Gastrocnemius medialis (tissue), 4 donors: ENCODE measurements around the gene RARS1.
"Not testable (repeated sequence)": the region's sequence is repeated elsewhere in the genome, so short reads cannot be mapped to it uniquely, and the experiment has no call there.

Experiments used
- POLR2A ChIP-seq, 2 donors: fragments of 450-650 bp; IDR thresholded peaks; one replicate each; pipeline ENCODE4 v1.6.1; 2017; ENCODE audit warnings: antibody characterized with exemption in 2 of 2, mild to moderate bottlenecking in 2 of 2, moderate library complexity in 2 of 2
- TF ChIP-seq, protein P1 (sequence below), 5 experiments: fragments of 450-650 bp in 3 of 5; fragments of 200-600 bp in 2 of 5; sonication (generic) in 2 of 5; IDR thresholded peaks in 4 of 5; conservative IDR thresholded peaks in 1 of 5; 1 replicate in 4 of 5; 2 replicates in 1 of 5; pipeline ENCODE4 v1.5.1; 2016 to 2019; ENCODE audit warnings: antibody characterized with exemption in 5 of 5, mild to moderate bottlenecking in 3 of 5, moderate library complexity in 3 of 5

DNA sequence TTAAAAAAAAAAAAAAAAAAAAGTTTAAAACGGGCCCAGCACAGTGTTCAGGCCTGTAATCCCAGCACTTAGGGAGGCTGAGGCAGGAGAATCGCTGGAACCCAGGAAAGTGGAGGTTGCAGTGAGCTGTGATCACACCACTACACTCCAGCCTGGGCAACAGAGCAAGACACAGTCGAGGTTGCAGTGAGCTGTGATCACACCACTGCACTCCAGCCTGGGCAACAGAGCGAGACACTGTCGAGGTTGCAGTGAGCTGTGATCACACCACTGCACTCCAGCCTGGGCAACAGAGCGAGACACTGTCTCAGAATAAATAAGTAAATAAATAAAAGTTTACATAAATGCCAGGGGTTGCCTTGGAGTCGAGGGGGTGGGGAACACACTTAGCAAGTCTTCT lies 48.1 kb downstream of the RARS1 start:
- TF ChIP-seq, protein P1, sequence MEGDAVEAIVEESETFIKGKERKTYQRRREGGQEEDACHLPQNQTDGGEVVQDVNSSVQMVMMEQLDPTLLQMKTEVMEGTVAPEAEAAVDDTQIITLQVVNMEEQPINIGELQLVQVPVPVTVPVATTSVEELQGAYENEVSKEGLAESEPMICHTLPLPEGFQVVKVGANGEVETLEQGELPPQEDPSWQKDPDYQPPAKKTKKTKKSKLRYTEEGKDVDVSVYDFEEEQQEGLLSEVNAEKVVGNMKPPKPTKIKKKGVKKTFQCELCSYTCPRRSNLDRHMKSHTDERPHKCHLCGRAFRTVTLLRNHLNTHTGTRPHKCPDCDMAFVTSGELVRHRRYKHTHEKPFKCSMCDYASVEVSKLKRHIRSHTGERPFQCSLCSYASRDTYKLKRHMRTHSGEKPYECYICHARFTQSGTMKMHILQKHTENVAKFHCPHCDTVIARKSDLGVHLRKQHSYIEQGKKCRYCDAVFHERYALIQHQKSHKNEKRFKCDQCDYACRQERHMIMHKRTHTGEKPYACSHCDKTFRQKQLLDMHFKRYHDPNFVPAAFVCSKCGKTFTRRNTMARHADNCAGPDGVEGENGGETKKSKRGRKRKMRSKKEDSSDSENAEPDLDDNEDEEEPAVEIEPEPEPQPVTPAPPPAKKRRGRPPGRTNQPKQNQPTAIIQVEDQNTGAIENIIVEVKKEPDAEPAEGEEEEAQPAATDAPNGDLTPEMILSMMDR (IDR thresholded peaks at IDR 0.05 in 4 of 5, conservative IDR thresholded peaks at IDR 0.05 in 1 of 5) = not testable (repeated sequence)
- not testable (repeated sequence) for TF ChIP-seq POLR2A (IDR thresholded peaks at IDR 0.05)
